ENCODE data around the gene PRRT1.

PRRT1 gene

GRCh38 chr6:32173051-32173727 lies 21.4 kb upstream of the PRRT1 start:
- no peak for DNase-seq

- no peak for DNase-seq
These were observed 19.5 kb upstream of the PRRT1 start for GRCh38 chr6:32171234-32171633.

- DNase-seq: no peak
These were observed 18.6 kb upstream of the PRRT1 start for GRCh38 chr6:32170294-32170693.

GRCh38 chr6:32168807-32169591 lies 17.3 kb upstream of the PRRT1 start:
- DNase-seq: peak; percentile 21

- peak; percentile 18 for DNase-seq
These were observed 16.6 kb upstream of the PRRT1 start for GRCh38 chr6:32168350-32168749.

GRCh38 chr6:32167761-32168262 lies 16.1 kb upstream of the PRRT1 start:
- DNase-seq: no peak

GRCh38 chr6:32167154-32167760 lies 15.5 kb upstream of the PRRT1 start:
- DNase-seq: peak; percentile 26

- peak; percentile 27 for DNase-seq
These were observed 14.8 kb upstream of the PRRT1 start for GRCh38 chr6:32166411-32167061.

GRCh38 chr6:32164295-32164694 lies 12.6 kb upstream of the PRRT1 start, which contains the start of gene EGFL8:
Gene EGFL8 (plus strand): TSS chr6:32164595. CDS start chr6:32166166, 1,571 bp downstream.
- peak; percentile 20 for DNase-seq

GRCh38 chr6:32163559-32164258 lies 12.0 kb upstream of the PRRT1 start:
- DNase-seq: peak; percentile 31

- DNase-seq: no peak
These were observed 6.3 kb upstream of the PRRT1 start for GRCh38 chr6:32158052-32158451.

- no peak for DNase-seq
These were observed 5.2 kb upstream of the PRRT1 start for GRCh38 chr6:32156891-32157290.

- peak; percentile 81 for DNase-seq
These were observed 2.9 kb upstream of the PRRT1 start for GRCh38 chr6:32154514-32155161.

- DNase-seq: peak; percentile 96
These were observed 2.1 kb upstream of the PRRT1 start, which contains the start of gene PPT2 for GRCh38 chr6:32153564-32154513. Gene PPT2 (plus strand): TSS chr6:32154141. CDS start chr6:32154595, 454 bp downstream.

- DNase-seq: peak; percentile 61
These were observed 1.2 kb upstream of the PRRT1 start for GRCh38 chr6:32152769-32153563.

- no peak for DNase-seq
These were observed 417 bp downstream of the PRRT1 start for GRCh38 chr6:32151181-32151862.

GRCh38 chr6:32149932-32150870 lies 1.5 kb downstream of the PRRT1 start:
- DNase-seq: no peak
